Ishikawa (cell line): ENCODE results near the gene COX6A2.

ENCODE experiments used
- CEBPB ChIP-seq: IDR thresholded peaks from 2 replicates; pipeline ENCODE4 v1.6.1; 2012
- CREB1 ChIP-seq: IDR thresholded peaks from 2 replicates; pipeline ENCODE4 v1.6.1; 2012; ENCODE audit warnings: low read depth
- EGR1 ChIP-seq: IDR thresholded peaks from 2 replicates; pipeline ENCODE4 v1.6.1; 2012
- EP300 ChIP-seq: IDR thresholded peaks from 2 replicates; pipeline ENCODE4 v1.6.1; 2012; ENCODE audit warnings: borderline replicate concordance
- FOXM1 ChIP-seq: IDR thresholded peaks from 2 replicates; pipeline ENCODE4 v1.6.1; 2012; ENCODE audit warnings: low read depth, borderline replicate concordance
- MAX ChIP-seq: IDR thresholded peaks from 2 replicates; pipeline ENCODE4 v1.6.1; 2012
- NFIC ChIP-seq: IDR thresholded peaks from 2 replicates; pipeline ENCODE4 v1.6.1; 2012
- RAD21 ChIP-seq: IDR thresholded peaks from 2 replicates; pipeline ENCODE4 v1.6.1; 2012; ENCODE audit warnings: low read depth
- REST ChIP-seq: IDR thresholded peaks from 2 replicates; pipeline ENCODE4 v1.6.1; 2012; ENCODE audit warnings: low read depth, mild to moderate bottlenecking
- TAF1 ChIP-seq: IDR thresholded peaks from 2 replicates; pipeline ENCODE4 v1.6.1; 2012; ENCODE audit warnings: low read depth, mild to moderate bottlenecking
- TCF12 ChIP-seq: IDR thresholded peaks from 2 replicates; pipeline ENCODE4 v1.6.1; 2012; ENCODE audit warnings: low read depth
- TEAD4 ChIP-seq: IDR thresholded peaks from 2 replicates; pipeline ENCODE4 v1.6.1; 2012
- USF1 ChIP-seq: IDR thresholded peaks from 2 replicates; pipeline ENCODE4 v1.6.1; 2012
- YY1 ChIP-seq: IDR thresholded peaks from 2 replicates; pipeline ENCODE4 v1.6.1; 2012; ENCODE audit warnings: low read depth
- ZBTB7A ChIP-seq: IDR thresholded peaks from 2 replicates; pipeline ENCODE4 v1.6.1; 2012; ENCODE audit warnings: low read depth

The COX6A2 gene

GRCh38 chr16:31439519-31439918 lies 11.4 kb upstream of the COX6A2 start:
- TF ChIP-seq REST (no peak), CEBPB (no peak), FOXM1 (no peak), CREB1 (no peak), RAD21 (no peak), TCF12 (no peak), ZBTB7A (no peak), MAX (no peak), EGR1 (no peak), USF1 (no peak), TEAD4 (no peak), NFIC (no peak), TAF1 (no peak), YY1 (no peak), EP300 (no peak)

GRCh38 chr16:31438414-31438813 lies 10.3 kb upstream of the COX6A2 start:
- TF ChIP-seq MAX (no peak), FOXM1 (no peak), CREB1 (no peak), REST (no peak), TEAD4 (no peak), RAD21 (no peak), ZBTB7A (no peak), CEBPB (no peak), EP300 (no peak), EGR1 (no peak), TCF12 (no peak), YY1 (no peak), NFIC (no peak)

- TF ChIP-seq NFIC (no peak), ZBTB7A (no peak), EP300 (no peak), REST (no peak), USF1 (no peak), EGR1 (no peak), CEBPB (no peak), MAX (no peak), TCF12 (no peak), CREB1 (no peak), TAF1 (no peak), YY1 (no peak), TEAD4 (no peak), FOXM1 (no peak), RAD21 (no peak)
Observed at GRCh38 chr16:31436221-31437045, 8.3 kb upstream of the COX6A2 start.
